Breast epithelium (tissue), 4 donors: Measurements from ENCODE around the gene IP6K3. TPM values are rescaled to one million over a fixed set of nuclear protein-coding genes. Genes with fewer than 3 reads are reported as not detected.

Source experiments
- DNase-seq, 2 donors: peaks; one replicate each; pipeline ENCODE4 v3.0.0-alpha.2; 2019; ENCODE audit warnings: low spot score in 2 of 2
- H3K27ac ChIP-seq, 2 donors: fragments of 200-600 bp; sonication (generic) in 1 of 2; one replicate each; pipeline ENCODE4 v1.5.1; 2016 to 2019; ENCODE audit warnings: mild to moderate bottlenecking in 1 of 2
- H3K27me3 ChIP-seq, 2 donors: fragments of 200-600 bp; sonication (generic) in 1 of 2; one replicate each; pipeline versions ENCODE4 v1.5.1 to v1.6.0; 2017 to 2019; ENCODE audit warnings: control low read depth in 1 of 2, mild to moderate bottlenecking in 1 of 2
- H3K36me3 ChIP-seq: fragments of 200-600 bp; one replicate; pipeline ENCODE4 v1.5.1; 2019
- H3K4me1 ChIP-seq, 2 donors: fragments of 200-600 bp; sonication (generic); one replicate each; pipeline ENCODE4 v1.5.1; 2016 to 2019; ENCODE audit warnings: control low read depth in 1 of 2
- H3K4me3 ChIP-seq, 3 donors: fragments of 200-600 bp; sonication (generic); 1 replicate in 2 of 3; 2 replicates in 1 of 3; pipeline ENCODE4 v1.5.1; 2016 to 2019; ENCODE audit warnings: mild to moderate bottlenecking in 3 of 3, moderate library complexity in 2 of 3
- H3K9me3 ChIP-seq, 2 donors: fragments of 200-600 bp; sonication (generic) in 1 of 2; one replicate each; pipeline ENCODE4 v1.5.1; 2016 to 2019; ENCODE audit warnings: control low read depth in 1 of 2
- CTCF ChIP-seq, 3 donors: fragments of 450-650 bp; IDR thresholded peaks; one replicate each; pipeline ENCODE4 v1.5.1; 2016 to 2017; ENCODE audit warnings: antibody characterized with exemption in 3 of 3, mild to moderate bottlenecking in 3 of 3, moderate library complexity in 3 of 3
- POLR2A ChIP-seq: fragments of 450-650 bp; IDR thresholded peaks from one replicate; pipeline ENCODE4 v1.6.1; 2016; ENCODE audit warnings: antibody characterized with exemption, mild to moderate bottlenecking, moderate library complexity
- POLR2AphosphoS5 ChIP-seq, 3 donors: sonication (generic); formaldehyde crosslinking; IDR thresholded peaks; one replicate each; pipeline ENCODE4 v1.6.1; 2017; ENCODE audit warnings: antibody characterized with exemption in 3 of 3
- intact Hi-C: fragments of 100-400 bp; cut with DNase I; formaldehyde crosslinking; loops from one replicate; pipeline ENCODE4 v1.15.1; 2023; ENCODE audit warnings: low total_unique reads
- total RNA-seq, 3 donors: library from RNA; depleted of rRNA; stranded (reverse); fragments of >200 nt; gene quantifications; one replicate each; pipeline ENCODE4 v1.1.0, GENCODE V29; 2016

Gene IP6K3
- total RNA-seq, 3 donors from 2014 or later, result 0.15 to 4.2 (median 0.66) TPM

- H3K9me3 ChIP-seq, result no peaks in the 10 kb centered on the region
- TF ChIP-seq POLR2AphosphoS5 (IDR thresholded peaks at IDR 0.05) (no peak), CTCF (IDR thresholded peaks at IDR 0.05) (no peak), POLR2A (no peak)
- H3K27me3 ChIP-seq, result no peaks in the 10 kb centered on the region
- H3K4me3 ChIP-seq, result no peak overlapping the region
- H3K27ac ChIP-seq, result no peak overlapping the region
- intact Hi-C loops, result no loop called here
- DNase-seq, result no peak
- peaks cover 0 to 11% of the 10 kb centered on the region in 2 donors for H3K4me1 ChIP-seq
- no peaks in the 10 kb centered on the region for H3K36me3 ChIP-seq
These were observed 22.3 kb downstream of the IP6K3 start for GRCh38 chr6:33724102-33725023.

GRCh38 chr6:33723371-33724085 is 23.2 kb downstream of the IP6K3 start:
- Histone ChIP-seq H3K4me1 (peaks cover 0 to 11% of the 10 kb centered on the region in 2 donors), H3K36me3 (no peaks in the 10 kb centered on the region), H3K4me3 (no peak overlapping the region), H3K27ac (no peak overlapping the region), H3K9me3 (no peaks in the 10 kb centered on the region), H3K27me3 (no peaks in the 10 kb centered on the region)
- no peak for DNase-seq
- TF ChIP-seq CTCF (IDR thresholded peaks at IDR 0.05) (no peak), POLR2A (no peak), POLR2AphosphoS5 (IDR thresholded peaks at IDR 0.05) (no peak)
- intact Hi-C loops, result no loop called here

DNA sequence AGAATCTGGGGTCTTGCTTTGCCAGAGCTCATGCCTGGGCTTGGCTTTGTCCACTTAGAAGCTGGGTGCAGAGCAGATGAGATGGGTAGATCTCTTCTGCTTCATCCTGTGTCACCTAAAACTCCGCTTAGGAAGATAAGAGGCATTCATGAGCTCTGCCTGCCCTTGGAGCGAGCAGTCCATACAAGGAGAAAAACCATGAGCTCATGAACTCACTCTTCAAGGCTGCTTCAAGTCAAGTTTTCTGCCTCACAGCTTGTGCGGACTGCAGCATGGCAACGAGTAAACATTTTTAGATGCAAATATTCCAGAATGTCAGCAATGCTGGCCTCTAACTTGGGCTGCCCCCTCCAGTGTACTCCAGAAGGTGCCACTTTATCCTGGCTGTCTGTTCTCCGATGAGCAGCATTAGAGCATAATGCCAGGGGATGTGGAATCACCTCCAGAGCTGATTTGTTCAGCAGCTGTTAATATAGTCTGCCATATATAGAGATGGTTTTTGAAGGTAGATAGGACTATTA is 24.5 kb downstream of the IP6K3 start:
- Histone ChIP-seq H3K27ac (peak overlapping the region in 1 of 2 donors; percentile 21), H3K4me1 (peaks cover 0 to 3% of the 10 kb centered on the region in 2 donors), H3K9me3 (no peaks in the 10 kb centered on the region), H3K27me3 (no peaks in the 10 kb centered on the region), H3K36me3 (no peaks in the 10 kb centered on the region), H3K4me3 (no peak overlapping the region)
- no peak for DNase-seq
- intact Hi-C loops, result no loop called here
- TF ChIP-seq POLR2AphosphoS5 (IDR thresholded peaks at IDR 0.05) (no peak), CTCF (IDR thresholded peaks at IDR 0.05) (no peak), POLR2A (no peak)

GRCh38 chr6:33721508-33721907 is 25.2 kb downstream of the IP6K3 start:
- Histone ChIP-seq H3K4me3 (no peak overlapping the region), H3K27ac (peak overlapping the region in 1 of 2 donors; percentile 21), H3K4me1 (no peaks in the 10 kb centered on the region), H3K27me3 (no peaks in the 10 kb centered on the region), H3K36me3 (no peaks in the 10 kb centered on the region), H3K9me3 (no peaks in the 10 kb centered on the region)
- TF ChIP-seq POLR2AphosphoS5 (IDR thresholded peaks at IDR 0.05), result no peak
- no peak for TF ChIP-seq POLR2A
- no peak for TF ChIP-seq CTCF (IDR thresholded peaks at IDR 0.05)
- intact Hi-C loops, result no loop called here
- DNase-seq, result no peak

DNA sequence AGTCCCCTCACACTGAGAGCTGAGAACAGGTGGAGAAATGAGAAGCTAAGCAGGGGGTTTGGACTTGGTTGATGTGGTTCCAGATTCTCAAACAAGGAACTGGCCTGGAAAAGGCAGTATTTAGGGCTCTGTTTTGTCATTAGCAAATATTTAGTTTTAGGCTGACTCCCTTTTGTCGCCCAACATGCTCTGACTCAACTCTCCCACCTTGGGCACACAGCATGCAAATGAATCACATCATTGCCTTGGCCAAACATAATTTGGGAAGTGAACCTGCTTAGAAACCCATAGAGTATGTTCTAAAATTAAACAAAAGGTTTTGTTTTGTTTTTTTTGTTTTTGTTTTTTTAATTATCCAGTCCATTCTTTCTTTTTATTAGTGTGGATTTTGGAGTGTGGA is 25.7 kb downstream of the IP6K3 start:
- no peaks in the 10 kb centered on the region for H3K9me3 ChIP-seq
- no peaks in the 10 kb centered on the region for H3K36me3 ChIP-seq
- intact Hi-C loops, result no loop called here
- DNase-seq, result no peak
- H3K27me3 ChIP-seq, result no peaks in the 10 kb centered on the region
- no peak overlapping the region for H3K4me3 ChIP-seq
- H3K27ac ChIP-seq, result peak overlapping the region in 1 of 2 donors; percentile 70
- TF ChIP-seq POLR2A, result no peak
- TF ChIP-seq POLR2AphosphoS5 (IDR thresholded peaks at IDR 0.05), result no peak
- no peak for TF ChIP-seq CTCF (IDR thresholded peaks at IDR 0.05)
- H3K4me1 ChIP-seq, result no peaks in the 10 kb centered on the region
